ENCODE results near the gene TEKT1. TPM values are rescaled to one million over a fixed set of nuclear protein-coding genes. Genes with fewer than 3 reads are reported as not detected.
A peak's percentile ranks its signal among the peaks of the same experiment; 100 is the strongest.
"Not testable (repeated sequence)": the region's sequence is repeated elsewhere in the genome, so short reads cannot be mapped to it uniquely, and the experiment has no call there.

Gene TEKT1
- total RNA-seq (1 to 10 TPM in 1 of 5 donors, under 1 TPM in 1, not detected in 3; 0.55 to 2.2 TPM), polyA plus RNA-seq (not detected)
- long read RNA-seq, donor 1 = 0 reads
- long read RNA-seq, donor 2 = 0 reads
- long read RNA-seq, donor 3 = 0 reads
- long read RNA-seq, donor 4 = 0 reads
- long read RNA-seq, donor 5 = 0 reads
- long read RNA-seq, donor 6 = 0 reads
- long read RNA-seq, donor 7 = 0 reads
- long read RNA-seq, donor 8 = 0 reads
- long read RNA-seq, donor 9 = 0 reads
- long read RNA-seq, donor 10, partial matches to known transcripts = 0 of 1 reads
- long read RNA-seq, donor 10, other reads (novel, unspliced or antisense) = 0 of 1 reads

- peaks cover 6 to 11% (median 9%) of the 10 kb centered on the region in 4 donors for H3K4me1 ChIP-seq
- H3K4me3 ChIP-seq = peak within 1 kb of the TSS; percentile 20 to 41 (median 28)
- H3K27me3 ChIP-seq = peaks cover 8 to 77% (median 24%) of the 10 kb centered on the region in 3 donors
- no peaks in the 10 kb centered on the region for H3K9me3 ChIP-seq
- intact Hi-C loops (cut with DNase I; ENCODE audit: low total_unique reads) = no loop called here
- H3K36me3 ChIP-seq = no peaks in the 10 kb centered on the region
- DNase-seq = peak; percentile 70 to 95
- TF ChIP-seq, protein P1, sequence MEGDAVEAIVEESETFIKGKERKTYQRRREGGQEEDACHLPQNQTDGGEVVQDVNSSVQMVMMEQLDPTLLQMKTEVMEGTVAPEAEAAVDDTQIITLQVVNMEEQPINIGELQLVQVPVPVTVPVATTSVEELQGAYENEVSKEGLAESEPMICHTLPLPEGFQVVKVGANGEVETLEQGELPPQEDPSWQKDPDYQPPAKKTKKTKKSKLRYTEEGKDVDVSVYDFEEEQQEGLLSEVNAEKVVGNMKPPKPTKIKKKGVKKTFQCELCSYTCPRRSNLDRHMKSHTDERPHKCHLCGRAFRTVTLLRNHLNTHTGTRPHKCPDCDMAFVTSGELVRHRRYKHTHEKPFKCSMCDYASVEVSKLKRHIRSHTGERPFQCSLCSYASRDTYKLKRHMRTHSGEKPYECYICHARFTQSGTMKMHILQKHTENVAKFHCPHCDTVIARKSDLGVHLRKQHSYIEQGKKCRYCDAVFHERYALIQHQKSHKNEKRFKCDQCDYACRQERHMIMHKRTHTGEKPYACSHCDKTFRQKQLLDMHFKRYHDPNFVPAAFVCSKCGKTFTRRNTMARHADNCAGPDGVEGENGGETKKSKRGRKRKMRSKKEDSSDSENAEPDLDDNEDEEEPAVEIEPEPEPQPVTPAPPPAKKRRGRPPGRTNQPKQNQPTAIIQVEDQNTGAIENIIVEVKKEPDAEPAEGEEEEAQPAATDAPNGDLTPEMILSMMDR (IDR thresholded peaks at IDR 0.05) = no peak
- TF ChIP-seq EP300 (IDR thresholded peaks at IDR 0.05) = no peak
- no peak for TF ChIP-seq POLR2A (IDR thresholded peaks at IDR 0.05)
- TF ChIP-seq POLR2AphosphoS5 (IDR thresholded peaks at IDR 0.05) = no peak
- 2 to 7% (median 4%) methylated on average over 15 to 35 of the region's 35 CpGs for WGBS, 5 donors
- H3K27ac ChIP-seq = no peak within 1 kb of the TSS
These were observed at the start of gene TEKT1 for GRCh38 chr17:6831661-6832263. TSS of gene TEKT1 (minus strand) at chr17:6831729. CDS start at chr17:6830376, 1,353 bp downstream.

- H3K27me3 ChIP-seq = peaks cover 0 to 12% (median 0%) of the 10 kb centered on the region in 3 donors
- 53 to 69% (median 67%) methylated on average over 10 of the region's 10 CpGs for WGBS, 5 donors
- intact Hi-C loops (cut with DNase I; ENCODE audit: low total_unique reads); H3K4me3 ChIP-seq; H3K36me3 ChIP-seq; H3K27ac ChIP-seq; H3K4me1 ChIP-seq; DNase-seq: not testable (repeated sequence)
- peaks cover 0 to 33% (median 18%) of the 10 kb centered on the region in 4 donors for H3K9me3 ChIP-seq
These were observed 47.9 kb upstream of the TEKT1 start for GRCh38 chr17:6879221-6879975.

DNA sequence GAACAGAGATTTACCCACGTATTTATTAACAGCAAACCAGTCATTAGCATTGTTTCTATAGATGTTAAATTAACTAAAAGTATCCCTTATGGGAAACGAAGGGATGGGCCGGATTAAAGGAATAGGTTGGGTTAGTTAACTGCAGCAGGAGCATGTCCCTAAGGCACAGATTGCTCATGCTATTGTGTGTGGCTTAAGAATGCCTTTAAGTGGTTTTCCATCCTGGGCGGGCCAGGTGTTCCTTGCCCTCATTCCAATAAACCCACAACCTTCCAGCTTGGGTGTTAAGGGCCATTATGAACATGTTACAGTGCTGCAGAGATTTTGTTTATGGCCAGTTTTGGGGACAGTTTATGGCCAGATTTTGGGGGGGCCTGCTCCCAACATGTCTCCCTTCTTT, 43.7 kb upstream of the TEKT1 start:
- H3K9me3 ChIP-seq; intact Hi-C loops (cut with DNase I; ENCODE audit: low total_unique reads); H3K4me3 ChIP-seq; DNase-seq; H3K27ac ChIP-seq; H3K4me1 ChIP-seq; H3K36me3 ChIP-seq: not testable (repeated sequence)
- peaks cover 0 to 31% (median 0%) of the 10 kb centered on the region in 3 donors for H3K27me3 ChIP-seq
- 75 to 92% (median 87%) methylated on average over 4 of the region's 4 CpGs for WGBS, 5 donors

GRCh38 chr17:6872936-6873335, 41.4 kb upstream of the TEKT1 start:
- DNase-seq = no peak
- TF ChIP-seq, protein P1 (IDR thresholded peaks at IDR 0.05) = no peak
- TF ChIP-seq EP300 (IDR thresholded peaks at IDR 0.05) (no peak), POLR2A (IDR thresholded peaks at IDR 0.05) (no peak), POLR2AphosphoS5 (IDR thresholded peaks at IDR 0.05) (no peak)
- no peaks in the 10 kb centered on the region for H3K4me1 ChIP-seq
- intact Hi-C loops (cut with DNase I; ENCODE audit: low total_unique reads) = no loop called here
- H3K4me3 ChIP-seq = no peak overlapping the region
- no peaks in the 10 kb centered on the region for H3K9me3 ChIP-seq
- no peak overlapping the region for H3K27ac ChIP-seq
- WGBS, 5 donors = 76 to 85% (median 82%) methylated on average over 3 of the region's 3 CpGs
- peaks cover 0 to 33% (median 0%) of the 10 kb centered on the region in 3 donors for H3K27me3 ChIP-seq
- H3K36me3 ChIP-seq = no peaks in the 10 kb centered on the region

DNA sequence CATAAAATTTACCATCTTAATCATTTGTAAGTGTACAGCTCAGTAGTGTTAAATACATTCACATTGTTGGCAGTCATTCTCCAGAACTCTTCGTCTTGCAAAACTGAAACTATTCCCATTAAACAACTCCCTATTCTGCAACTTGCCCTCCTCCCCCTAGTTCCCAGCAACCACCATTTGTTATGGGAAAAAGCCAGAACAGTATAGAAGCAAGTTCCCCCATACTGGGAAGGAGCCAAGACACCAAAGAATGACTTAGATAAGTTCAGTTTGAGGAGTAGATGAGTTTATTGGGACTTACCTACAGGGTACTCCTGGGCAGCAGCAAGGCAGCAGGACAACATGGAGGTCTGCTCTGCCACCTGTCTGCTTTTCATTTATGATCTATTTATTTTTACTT, 39.3 kb upstream of the TEKT1 start:
- TF ChIP-seq POLR2A (IDR thresholded peaks at IDR 0.05) (no peak), POLR2AphosphoS5 (IDR thresholded peaks at IDR 0.05) (no peak), EP300 (IDR thresholded peaks at IDR 0.05) (no peak)
- TF ChIP-seq, protein P1 (IDR thresholded peaks at IDR 0.05) = no peak
- H3K9me3 ChIP-seq = no peaks in the 10 kb centered on the region
- 54 to 67% (median 60%) methylated on average over 1 of the region's 1 CpG for WGBS, 5 donors
- H3K27ac ChIP-seq = no peak overlapping the region
- no peaks in the 10 kb centered on the region for H3K4me1 ChIP-seq
- DNase-seq = no peak
- H3K4me3 ChIP-seq = no peak overlapping the region
- H3K27me3 ChIP-seq = peaks cover 0 to 30% (median 0%) of the 10 kb centered on the region in 3 donors
- intact Hi-C loops (cut with DNase I; ENCODE audit: low total_unique reads) = no loop called here
- H3K36me3 ChIP-seq = no peaks in the 10 kb centered on the region
